MM.1S (cell line): ENCODE measurements around the gene PTTG1.

Source experiments
- DNase-seq: peaks from one replicate; pipeline ENCODE4 v3.0.0-alpha.2; 2015
- H2AFZ ChIP-seq: fragments of 300-600 bp; sonication (generic); 2 replicates; pipeline ENCODE4 v1.6.0; 2016; ENCODE audit warnings: antibody characterized with exemption, low read length
- H3F3A ChIP-seq: fragments of 300-600 bp; sonication (generic); 2 replicates; pipeline ENCODE4 v1.6.1; 2016; ENCODE audit warnings: mild to moderate bottlenecking, antibody characterized with exemption, low read length, moderate library complexity, mixed read lengths; ENCODE audit not compliant: insufficient read depth
- H3K27ac ChIP-seq: fragments of 300-600 bp; sonication (generic); 2 replicates; pipeline ENCODE4 v1.5.1; 2016; ENCODE audit warnings: mild to moderate bottlenecking, low read length
- H3K27me3 ChIP-seq: fragments of 300-600 bp; sonication (generic); replicated peaks from 2 replicates; pipeline ENCODE4 v1.6.0; 2016; ENCODE audit warnings: low read length; ENCODE audit not compliant: insufficient read depth
- H3K36me3 ChIP-seq: fragments of 300-600 bp; sonication (generic); replicated peaks from 2 replicates; pipeline ENCODE4 v1.6.1; 2016; ENCODE audit warnings: mild to moderate bottlenecking, low read length, mixed read lengths; ENCODE audit not compliant: insufficient read depth
- H3K4me1 ChIP-seq: fragments of 300-600 bp; sonication (generic); 2 replicates; pipeline ENCODE4 v1.6.1; 2016; ENCODE audit warnings: low read length, mixed read lengths
- H3K4me2 ChIP-seq: fragments of 300-600 bp; sonication (generic); 2 replicates; pipeline ENCODE4 v1.6.0; 2016; ENCODE audit warnings: low read depth, low read length
- H3K4me3 ChIP-seq: fragments of 300-600 bp; sonication (generic); 2 replicates; pipeline ENCODE4 v1.5.1; 2016; ENCODE audit warnings: low read length, mixed read lengths
- H3K79me2 ChIP-seq: fragments of 300-600 bp; sonication (generic); 2 replicates; pipeline ENCODE4 v1.6.1; 2016; ENCODE audit warnings: mixed run types, low read length, mixed read lengths
- H3K9ac ChIP-seq: fragments of 300-600 bp; sonication (generic); 2 replicates; pipeline ENCODE4 v1.6.1; 2016; ENCODE audit warnings: low read length, mixed read lengths
- H3K9me2 ChIP-seq: fragments of 300-600 bp; sonication (generic); replicated peaks from 2 replicates; pipeline ENCODE4 v1.6.1; 2016; ENCODE audit warnings: mild to moderate bottlenecking, low read length, mixed read lengths; ENCODE audit not compliant: insufficient read depth
- H3K9me3 ChIP-seq: fragments of 300-600 bp; sonication (generic); replicated peaks from 2 replicates; pipeline ENCODE4 v1.6.1; 2016; ENCODE audit warnings: mild to moderate bottlenecking, low read length, mixed read lengths; ENCODE audit not compliant: insufficient read depth
- H4K20me1 ChIP-seq: fragments of 300-600 bp; sonication (generic); 2 replicates; pipeline ENCODE4 v1.6.1; 2016; ENCODE audit warnings: mild to moderate bottlenecking, low read length, moderate library complexity, mixed read lengths; ENCODE audit not compliant: insufficient read depth
- EZH2 ChIP-seq: fragments of 300-600 bp; sonication (generic); optimal IDR thresholded peaks from 2 replicates; pipeline ENCODE3; 2017; ENCODE audit warnings: low read depth, mild to moderate bottlenecking, antibody characterized with exemption, low read length, mixed read lengths
- EZH2phosphoT487 ChIP-seq: fragments of 300-600 bp; sonication (generic); IDR thresholded peaks from 2 replicates; pipeline ENCODE4 v1.6.1; 2018; ENCODE audit warnings: antibody characterized with exemption, low read length
- TF ChIP-seq, protein P1 (sequence below): fragments of 300-600 bp; sonication (generic); IDR thresholded peaks from 2 replicates; pipeline ENCODE4 v1.5.1; 2016; ENCODE audit warnings: antibody characterized with exemption, low read length, mixed read lengths

The PTTG1 gene

GRCh38 chr5:160463227-160463626 lies 41.6 kb downstream of the PTTG1 start:
- no peaks in the 10 kb centered on the region for H4K20me1 ChIP-seq
- no peak overlapping the region for H3K9ac ChIP-seq
- peaks cover 27% of the 10 kb centered on the region for H3K4me1 ChIP-seq
- TF ChIP-seq, protein P1, sequence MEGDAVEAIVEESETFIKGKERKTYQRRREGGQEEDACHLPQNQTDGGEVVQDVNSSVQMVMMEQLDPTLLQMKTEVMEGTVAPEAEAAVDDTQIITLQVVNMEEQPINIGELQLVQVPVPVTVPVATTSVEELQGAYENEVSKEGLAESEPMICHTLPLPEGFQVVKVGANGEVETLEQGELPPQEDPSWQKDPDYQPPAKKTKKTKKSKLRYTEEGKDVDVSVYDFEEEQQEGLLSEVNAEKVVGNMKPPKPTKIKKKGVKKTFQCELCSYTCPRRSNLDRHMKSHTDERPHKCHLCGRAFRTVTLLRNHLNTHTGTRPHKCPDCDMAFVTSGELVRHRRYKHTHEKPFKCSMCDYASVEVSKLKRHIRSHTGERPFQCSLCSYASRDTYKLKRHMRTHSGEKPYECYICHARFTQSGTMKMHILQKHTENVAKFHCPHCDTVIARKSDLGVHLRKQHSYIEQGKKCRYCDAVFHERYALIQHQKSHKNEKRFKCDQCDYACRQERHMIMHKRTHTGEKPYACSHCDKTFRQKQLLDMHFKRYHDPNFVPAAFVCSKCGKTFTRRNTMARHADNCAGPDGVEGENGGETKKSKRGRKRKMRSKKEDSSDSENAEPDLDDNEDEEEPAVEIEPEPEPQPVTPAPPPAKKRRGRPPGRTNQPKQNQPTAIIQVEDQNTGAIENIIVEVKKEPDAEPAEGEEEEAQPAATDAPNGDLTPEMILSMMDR, result no peak
- TF ChIP-seq EZH2phosphoT487 (no peak), EZH2 (no peak)
- peaks cover 5% of the 10 kb centered on the region for H3K79me2 ChIP-seq
- no peaks in the 10 kb centered on the region for H3K9me2 ChIP-seq
- H3K4me3 ChIP-seq, result no peak overlapping the region
- H3K9me3 ChIP-seq, result no peaks in the 10 kb centered on the region
- H3K27ac ChIP-seq, result no peak overlapping the region
- H3K4me2 ChIP-seq, result no peak overlapping the region
- H3K27me3 ChIP-seq, result no peaks in the 10 kb centered on the region
- DNase-seq, result no peak
- no peaks in the 10 kb centered on the region for H3K36me3 ChIP-seq
- H2AFZ ChIP-seq, result no peak overlapping the region
- H3F3A ChIP-seq, result peaks cover 19% of the 10 kb centered on the region

- Histone ChIP-seq H3K27ac (no peak overlapping the region), H3K9ac (no peak overlapping the region), H3K36me3 (no peaks in the 10 kb centered on the region), H3K9me2 (no peaks in the 10 kb centered on the region), H2AFZ (no peak overlapping the region), H3K4me2 (no peak overlapping the region), H3K4me3 (no peak overlapping the region), H3K27me3 (no peaks in the 10 kb centered on the region), H3K79me2 (peaks cover 12% of the 10 kb centered on the region), H4K20me1 (no peaks in the 10 kb centered on the region), H3F3A (peaks cover 22% of the 10 kb centered on the region), H3K4me1 (peaks cover 27% of the 10 kb centered on the region), H3K9me3 (no peaks in the 10 kb centered on the region)
- TF ChIP-seq EZH2phosphoT487 (no peak), EZH2 (no peak)
- TF ChIP-seq, protein P1, result no peak
- no peak for DNase-seq
Observed at GRCh38 chr5:160463740-160464465, 42.2 kb downstream of the PTTG1 start.

GRCh38 chr5:160464466-160464797 lies 42.8 kb downstream of the PTTG1 start:
- Histone ChIP-seq H2AFZ (no peak overlapping the region), H3K27ac (no peak overlapping the region)
- TF ChIP-seq EZH2phosphoT487, result no peak
- no peak for TF ChIP-seq EZH2
- TF ChIP-seq, protein P1, result no peak

More at GRCh38 chr5:160464466-160464797, 42.8 kb downstream of the PTTG1 start:
- Histone ChIP-seq H3K27me3 (no peaks in the 10 kb centered on the region), H3F3A (peaks cover 22% of the 10 kb centered on the region), H3K9me3 (no peaks in the 10 kb centered on the region), H3K4me1 (peaks cover 27% of the 10 kb centered on the region), H3K4me3 (no peak overlapping the region), H3K9ac (no peak overlapping the region), H3K36me3 (no peaks in the 10 kb centered on the region), H3K4me2 (no peak overlapping the region), H3K9me2 (no peaks in the 10 kb centered on the region), H4K20me1 (no peaks in the 10 kb centered on the region), H3K79me2 (peaks cover 17% of the 10 kb centered on the region)
- no peak for DNase-seq
